NT2/D1 (cell line): ENCODE measurements around the gene TMED5.

ENCODE experiments used
- DNase-seq: peaks from one replicate; pipeline ENCODE4 v3.0.0-alpha.2; 2011; ENCODE audit warnings: low read depth, low spot score
- H3K27me3 ChIP-seq: 2 replicates; pipeline ENCODE4 v1.6.0; 2011; ENCODE audit warnings: mild to moderate bottlenecking; ENCODE audit not compliant: insufficient read length, insufficient read depth
- H3K36me3 ChIP-seq: 2 replicates; pipeline ENCODE4 v1.6.1; 2011; ENCODE audit warnings: mild to moderate bottlenecking, low read length, mixed read lengths; ENCODE audit not compliant: insufficient read depth, insufficient read length
- H3K4me1 ChIP-seq: 2 replicates; pipeline ENCODE4 v1.5.1; 2011; ENCODE audit not compliant: insufficient read depth, insufficient read length
- H3K4me3 ChIP-seq: 2 replicates; pipeline ENCODE4 v1.5.1; 2011; ENCODE audit warnings: low read depth; ENCODE audit not compliant: insufficient read length
- H3K9ac ChIP-seq: 2 replicates; pipeline ENCODE4 v1.6.0; 2011; ENCODE audit warnings: low read depth; ENCODE audit not compliant: insufficient read length
- H3K9me3 ChIP-seq: 2 replicates; pipeline ENCODE4 v1.5.1; 2011; ENCODE audit warnings: mild to moderate bottlenecking, low read length; ENCODE audit not compliant: insufficient read depth
- SUZ12 ChIP-seq: IDR thresholded peaks from 2 replicates; pipeline ENCODE4 v1.6.1; 2011; ENCODE audit not compliant: insufficient read length, insufficient read depth; ENCODE audit errors: extremely low read depth
- YY1 ChIP-seq: IDR thresholded peaks from 2 replicates; pipeline ENCODE4 v1.6.1; 2011; ENCODE audit not compliant: insufficient read length, insufficient read depth
- ZNF274 ChIP-seq: IDR thresholded peaks from 2 replicates; pipeline ENCODE4 v1.6.1; 2011; ENCODE audit warnings: mild to moderate bottlenecking, low read depth, low read length

Gene TMED5

GRCh38 chr1:93151474-93151873, 28.7 kb downstream of the TMED5 start:
- DNase-seq, result no peak
- H3K36me3 ChIP-seq, result peaks cover 47% of the 10 kb centered on the region
- no peak for TF ChIP-seq YY1
- no peak for TF ChIP-seq ZNF274
- no peak for TF ChIP-seq SUZ12

GRCh38 chr1:93150729-93151128, 29.5 kb downstream of the TMED5 start:
- no peak for DNase-seq
- Histone ChIP-seq H3K9me3 (no peaks in the 10 kb centered on the region), H3K36me3 (peaks cover 40% of the 10 kb centered on the region), H3K27me3 (no peaks in the 10 kb centered on the region), H3K4me1 (no peaks in the 10 kb centered on the region), H3K4me3 (no peak overlapping the region), H3K9ac (no peak overlapping the region)
- TF ChIP-seq YY1 (no peak), ZNF274 (no peak), SUZ12 (no peak)

More at GRCh38 chr1:93151474-93151873, 28.7 kb downstream of the TMED5 start:
- no peak overlapping the region for H3K9ac ChIP-seq
- H3K4me1 ChIP-seq, result no peaks in the 10 kb centered on the region
- H3K9me3 ChIP-seq, result no peaks in the 10 kb centered on the region
- H3K4me3 ChIP-seq, result no peak overlapping the region
- no peaks in the 10 kb centered on the region for H3K27me3 ChIP-seq

- H3K36me3 ChIP-seq, result peaks cover 18% of the 10 kb centered on the region
- no peak overlapping the region for H3K9ac ChIP-seq
- H3K9me3 ChIP-seq, result no peaks in the 10 kb centered on the region
- H3K4me1 ChIP-seq, result no peaks in the 10 kb centered on the region
- no peak overlapping the region for H3K4me3 ChIP-seq
- DNase-seq, result no peak
- no peak for TF ChIP-seq YY1
- no peak for TF ChIP-seq SUZ12
- TF ChIP-seq ZNF274, result no peak
- no peaks in the 10 kb centered on the region for H3K27me3 ChIP-seq
Measured at GRCh38 chr1:93148001-93148400, 32.2 kb downstream of the TMED5 start.

GRCh38 chr1:93143769-93144168, 36.4 kb downstream of the TMED5 start:
- Histone ChIP-seq H3K36me3 (peaks cover 32% of the 10 kb centered on the region), H3K27me3 (no peaks in the 10 kb centered on the region), H3K4me3 (no peak overlapping the region), H3K9ac (no peak overlapping the region), H3K4me1 (no peaks in the 10 kb centered on the region), H3K9me3 (no peaks in the 10 kb centered on the region)
- TF ChIP-seq ZNF274 (no peak), YY1 (no peak), SUZ12 (no peak)
- no peak for DNase-seq

- Histone ChIP-seq H3K9me3 (no peaks in the 10 kb centered on the region), H3K9ac (no peak overlapping the region), H3K36me3 (peaks cover 36% of the 10 kb centered on the region), H3K4me1 (no peaks in the 10 kb centered on the region), H3K4me3 (no peak overlapping the region), H3K27me3 (no peaks in the 10 kb centered on the region)
- no peak for DNase-seq
- TF ChIP-seq ZNF274, result no peak
- TF ChIP-seq SUZ12, result no peak
- no peak for TF ChIP-seq YY1
Measured at GRCh38 chr1:93143136-93143535, 37.1 kb downstream of the TMED5 start.

GRCh38 chr1:93142161-93142560, 38.1 kb downstream of the TMED5 start:
- TF ChIP-seq YY1 (no peak), SUZ12 (no peak), ZNF274 (no peak)
- no peak for DNase-seq
- no peaks in the 10 kb centered on the region for H3K9me3 ChIP-seq
- no peak overlapping the region for H3K4me3 ChIP-seq
- H3K9ac ChIP-seq, result no peak overlapping the region
- no peaks in the 10 kb centered on the region for H3K4me1 ChIP-seq
- no peaks in the 10 kb centered on the region for H3K27me3 ChIP-seq
- peaks cover 45% of the 10 kb centered on the region for H3K36me3 ChIP-seq

GRCh38 chr1:93140106-93140505, 40.1 kb downstream of the TMED5 start:
- no peak overlapping the region for H3K9ac ChIP-seq
- no peaks in the 10 kb centered on the region for H3K4me1 ChIP-seq
- no peak overlapping the region for H3K4me3 ChIP-seq
- DNase-seq, result no peak
- H3K36me3 ChIP-seq, result peaks cover 65% of the 10 kb centered on the region
- TF ChIP-seq YY1, result no peak
- no peak for TF ChIP-seq SUZ12
- no peak for TF ChIP-seq ZNF274
- no peaks in the 10 kb centered on the region for H3K27me3 ChIP-seq
- H3K9me3 ChIP-seq, result no peaks in the 10 kb centered on the region
